SK-N-SH (cell line): ENCODE data around the gene CPEB3. TPM values are rescaled to one million over a fixed set of nuclear protein-coding genes. Genes with fewer than 3 reads are reported as not detected.

Experiments
- CTCF ChIA-PET: fragments of 300-600, 350-600 bp; formaldehyde crosslinking; extraction: SDS; loops from one replicate; lab custom pipeline; 2021; lab: Yijun Ruan, JAX
- POLR2A ChIA-PET: fragments of 350-600 bp; sonication (Branson Sonifier 250); formaldehyde crosslinking; extraction: SDS; loops from one replicate; lab custom pipeline; 2020; ENCODE audit warnings: antibody characterized with exemption, inconsistent platforms; lab: Yijun Ruan, JAX
- DNase-seq: peaks from one replicate; pipeline ENCODE4 v3.0.0; 2012
- H2AFZ ChIP-seq: fragments of 200-600 bp; sonication (generic); 2 replicates; pipeline ENCODE4 v1.8.1; 2016; ENCODE audit warnings: antibody characterized with exemption, mild to moderate bottlenecking, low read depth
- H3F3A ChIP-seq: fragments of 200-600 bp; sonication (generic); replicated peaks from 2 replicates; pipeline ENCODE3; 2016; ENCODE audit warnings: antibody characterized with exemption, mild to moderate bottlenecking; ENCODE audit not compliant: insufficient read depth
- H3K27ac ChIP-seq, 2 experiments: fragments of 200-500 bp in 1 of 2; fragments of 200-600 bp in 1 of 2; sonication (Bioruptor generic) in 1 of 2; sonication (generic), shearing (Covaris generic) in 1 of 2; 2 replicates each; pipeline versions ENCODE4 v1.5.1 to v1.6.1; 2014 to 2016; ENCODE audit warnings: low read depth in 2 of 2, inconsistent platforms in 1 of 2, low read length in 1 of 2, mild to moderate bottlenecking in 1 of 2, mixed read lengths in 1 of 2
- H3K27me3 ChIP-seq: fragments of 200-600 bp; sonication (generic), shearing (Covaris generic); 2 replicates; pipeline ENCODE4 v1.6.1; 2016; ENCODE audit warnings: mixed run types; ENCODE audit not compliant: insufficient read depth
- H3K36me3 ChIP-seq, 2 experiments: fragments of 200-500 bp in 1 of 2; fragments of 200-600 bp in 1 of 2; sonication (Bioruptor generic) in 1 of 2; sonication (generic) in 1 of 2; replicated peaks in 1 of 2; 2 replicates each; pipeline versions ENCODE3 to v1.5.1; 2014 to 2016; ENCODE audit warnings: low read length in 1 of 2, mild to moderate bottlenecking in 1 of 2; ENCODE audit not compliant: insufficient read depth in 2 of 2, control insufficient read depth in 1 of 2
- H3K4me1 ChIP-seq, 2 experiments: fragments of 200-500 bp in 1 of 2; fragments of 200-600 bp in 1 of 2; sonication (Bioruptor generic) in 1 of 2; sonication (generic), shearing (Covaris generic) in 1 of 2; 2 replicates each; pipeline versions ENCODE4 v1.5.1 to v1.6.1; 2014 to 2016; ENCODE audit warnings: low read depth in 1 of 2, low read length in 1 of 2, mixed run types in 1 of 2; ENCODE audit not compliant: insufficient read depth in 2 of 2, control insufficient read depth in 1 of 2
- H3K4me2 ChIP-seq: fragments of 200-600 bp; sonication (generic), shearing (Covaris generic); 2 replicates; pipeline ENCODE4 v1.6.1; 2017; ENCODE audit warnings: mixed run types
- H3K4me3 ChIP-seq, 2 experiments: fragments of 200-500 bp in 1 of 2; fragments of 200-600 bp in 1 of 2; sonication (Bioruptor generic) in 1 of 2; sonication (generic), shearing (Covaris generic) in 1 of 2; 2 replicates each; pipeline versions ENCODE4 v1.5.1 to v1.8.1; 2014 to 2016; ENCODE audit warnings: low read depth in 2 of 2, inconsistent platforms in 1 of 2, low read length in 1 of 2, mild to moderate bottlenecking in 1 of 2, mixed read lengths in 1 of 2, moderate library complexity in 1 of 2
- H3K79me2 ChIP-seq: fragments of 200-600 bp; sonication (generic); 2 replicates; pipeline ENCODE4 v1.8.1; 2017; ENCODE audit warnings: mild to moderate bottlenecking; ENCODE audit not compliant: insufficient read depth
- H3K9ac ChIP-seq: fragments of 200-600 bp; sonication (generic); 2 replicates; pipeline ENCODE4 v1.6.1; 2017; ENCODE audit warnings: mixed run types
- H3K9me2 ChIP-seq: fragments of 200-600 bp; sonication (generic); 2 replicates; pipeline ENCODE4 v1.6.1; 2017; ENCODE audit warnings: mixed run types
- H3K9me3 ChIP-seq: fragments of 200-600 bp; sonication (generic); 2 replicates; pipeline ENCODE4 v1.6.1; 2017; ENCODE audit warnings: mixed run types, mild to moderate bottlenecking, moderate library complexity
- H4K20me1 ChIP-seq: fragments of 200-600 bp; sonication (generic); 2 replicates; pipeline ENCODE4 v1.6.1; 2017; ENCODE audit warnings: mild to moderate bottlenecking, mixed run types; ENCODE audit not compliant: insufficient read depth
- EZH2phosphoT487 ChIP-seq: fragments of 200-600 bp; sonication (generic); IDR thresholded peaks from 2 replicates; pipeline ENCODE4 v1.6.1; 2017; ENCODE audit warnings: low read depth, mixed run types, mild to moderate bottlenecking, antibody characterized with exemption, moderate library complexity, borderline replicate concordance
- FOXJ3 ChIP-seq: sonication (generic); formaldehyde crosslinking; IDR thresholded peaks from 2 replicates; pipeline ENCODE4 v1.5.1; 2020; ENCODE audit warnings: mild to moderate bottlenecking, missing genetic modification reagents
- GABPA ChIP-seq: IDR thresholded peaks from 2 replicates; pipeline ENCODE4 v1.4.0; 2012; ENCODE audit warnings: low read depth, mild to moderate bottlenecking
- MEF2A ChIP-seq: IDR thresholded peaks from 2 replicates; pipeline ENCODE4 v1.4.0; 2012; ENCODE audit warnings: low read depth, borderline replicate concordance
- MXI1 ChIP-seq: IDR thresholded peaks from 2 replicates; pipeline ENCODE4 v1.6.1; 2012; ENCODE audit warnings: mild to moderate bottlenecking, low read depth, low read length, improper control_type of control experiment
- NFIC ChIP-seq: IDR thresholded peaks from 2 replicates; pipeline ENCODE4 v1.4.0; 2012; ENCODE audit warnings: borderline replicate concordance
- PBX3 ChIP-seq: IDR thresholded peaks from 2 replicates; pipeline ENCODE4; 2012
- RFX5 ChIP-seq: IDR thresholded peaks from 2 replicates; pipeline ENCODE4 v1.6.1; 2012; ENCODE audit warnings: mild to moderate bottlenecking, improper control_type of control experiment, low read length
- RXRA ChIP-seq: IDR thresholded peaks from 2 replicates; pipeline ENCODE4 v1.4.0; 2012; ENCODE audit warnings: low read depth, mild to moderate bottlenecking, borderline replicate concordance
- TCF12 ChIP-seq: IDR thresholded peaks from 2 replicates; pipeline ENCODE4 v1.4.0; 2012
- TEAD4 ChIP-seq: IDR thresholded peaks from 2 replicates; pipeline ENCODE4 v1.4.0; 2012; ENCODE audit warnings: mild to moderate bottlenecking, borderline replicate concordance; ENCODE audit not compliant: insufficient read depth
- ZBTB33 ChIP-seq: IDR thresholded peaks from 2 replicates; pipeline ENCODE4 v1.4.0; 2012; ENCODE audit warnings: low read depth, borderline replicate concordance
- polyA plus RNA-seq, 3 experiments: library from polyadenylated mRNA; depleted of rRNA; stranded (reverse); fragments of >200 nt; gene quantifications; 2 replicates each; pipeline ENCODE4 v1.2.3, GENCODE V29; 2012

Gene CPEB3
- polyA plus RNA-seq, 1 of the 3 experiments (the other 2 are of a cell fraction) = 0.36 TPM

- CTCF ChIA-PET = interaction anchor here (0.6 kb wide), 1 partner anchor 20 kb away, joined by 3 read pairs; no protein-coding TSS in a partner anchor
Observed at GRCh38 chr10:92076722-92077121, 214.2 kb downstream of the CPEB3 start.

GRCh38 chr10:92075829-92076228, 215.0 kb downstream of the CPEB3 start:
- Histone ChIP-seq H3K4me3 (no peak overlapping the region), H3K4me1 (no peaks in the 10 kb centered on the region), H3K4me2 (no peak overlapping the region), H4K20me1 (no peaks in the 10 kb centered on the region), H3K27ac (no peak overlapping the region)
- CTCF ChIA-PET = interaction anchor here (1.8 kb wide), 1 partner anchor 11 kb away, joined by 6 read pairs; no protein-coding TSS in a partner anchor
- TF ChIP-seq RXRA = no peak
- no peak for TF ChIP-seq ZBTB33
- no peak for TF ChIP-seq MEF2A
- TF ChIP-seq FOXJ3 (CRISPR knock-in tag) = no peak
- TF ChIP-seq EZH2phosphoT487 = no peak
- TF ChIP-seq, all 33 proteins: peak for 0
- Histone ChIP-seq H3K27me3 (no peaks in the 10 kb centered on the region), H3K79me2 (no peaks in the 10 kb centered on the region), H3K9me2 (no peaks in the 10 kb centered on the region), H2AFZ (no peak overlapping the region), H3K36me3 (no peaks in the 10 kb centered on the region), H3K9me3 (no peaks in the 10 kb centered on the region), H3F3A (no peaks in the 10 kb centered on the region), H3K9ac (no peak overlapping the region)
- DNase-seq = no peak
- POLR2A ChIA-PET = no interaction called here

More at GRCh38 chr10:92076722-92077121, 214.2 kb downstream of the CPEB3 start:
- no peak overlapping the region for H3K27ac ChIP-seq
- no peak for DNase-seq
- no peaks in the 10 kb centered on the region for H3K79me2 ChIP-seq
- no peaks in the 10 kb centered on the region for H3K9me2 ChIP-seq
- no peak overlapping the region for H3K9ac ChIP-seq
- H4K20me1 ChIP-seq = no peaks in the 10 kb centered on the region
- no peaks in the 10 kb centered on the region; a peak in 1 of 4 replicates for H3K4me1 ChIP-seq
- no peaks in the 10 kb centered on the region for H3F3A ChIP-seq
- H3K9me3 ChIP-seq = no peaks in the 10 kb centered on the region
- POLR2A ChIA-PET = no interaction called here
- TF ChIP-seq RFX5 (no peak), GABPA (no peak), NFIC (no peak), MXI1 (no peak), PBX3 (no peak), TCF12 (no peak), ZBTB33 (no peak), TEAD4 (no peak)
- H3K4me3 ChIP-seq = no peak overlapping the region
- H3K27me3 ChIP-seq = no peaks in the 10 kb centered on the region
- H2AFZ ChIP-seq = no peak overlapping the region
- H3K4me2 ChIP-seq = no peak overlapping the region
- no peaks in the 10 kb centered on the region for H3K36me3 ChIP-seq
